ENCODE data around the gene GAMT. TPM values are rescaled to one million over a fixed set of nuclear protein-coding genes. Genes with fewer than 3 reads are reported as not detected.

GAMT gene
- polyA plus RNA-seq, 3 donors from 2014 or later, result 7.9 to 16.5 (median 10.5) TPM

- peaks cover 0 to 23% (median 13%) of the 10 kb centered on the region in 3 donors for H3K36me3 Mint-ChIP-seq
- peaks cover 0 to 5% (median 4%) of the 10 kb centered on the region in 6 donors for H3K9me3 Mint-ChIP-seq
- H3K4me1 Mint-ChIP-seq, result peaks cover 21 to 26% of the 10 kb centered on the region in 2 donors
- H3K27ac Mint-ChIP-seq, result no peak overlapping the region
- peaks cover 9 to 13% (median 12%) of the 10 kb centered on the region in 3 donors for H3K27me3 Mint-ChIP-seq (ENCODE audit: low read depth in 3 of 3)
- no peak overlapping the region for H3K4me3 Mint-ChIP-seq
- DNase-seq, result no peak
These were observed 13.4 kb downstream of the GAMT start for GRCh38 chr19:1387684-1388636.

DNA sequence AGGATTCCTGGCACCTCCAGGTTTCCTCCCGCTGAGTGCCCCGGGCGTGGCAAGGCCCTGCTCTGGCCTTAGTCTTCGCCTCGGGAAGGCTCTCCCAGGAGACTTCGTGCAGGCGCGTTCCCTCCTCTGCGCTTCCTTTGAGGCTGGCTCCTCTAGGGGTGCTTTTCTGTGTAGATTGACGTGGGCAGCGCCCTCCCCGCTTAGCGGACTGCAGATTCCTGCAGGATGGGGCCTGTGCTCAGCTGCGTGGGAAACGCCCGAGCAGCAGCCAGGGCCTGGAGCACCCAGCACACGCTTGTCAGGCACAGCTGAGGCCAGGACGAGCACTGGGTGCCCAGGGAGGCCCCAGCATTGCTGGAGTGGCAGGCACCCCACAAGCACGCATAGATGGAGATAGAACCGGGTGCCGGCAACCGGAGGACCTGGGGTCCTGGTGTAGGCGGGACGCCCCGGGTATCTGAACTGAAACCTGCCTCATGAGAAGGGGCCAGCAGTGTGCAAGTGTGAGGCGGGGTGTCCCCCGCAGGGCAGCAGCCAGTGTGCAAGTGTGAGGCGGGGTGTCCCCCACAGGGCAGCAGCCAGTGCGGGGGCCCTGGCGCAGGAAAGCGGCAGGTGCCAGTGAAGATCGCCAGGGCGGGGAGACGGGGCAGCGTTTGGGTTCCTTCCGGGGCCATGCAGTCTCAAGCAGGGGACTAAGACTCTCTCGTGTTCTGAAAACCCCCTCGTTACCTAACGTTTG is 14.2 kb downstream of the GAMT start:
- Mint-ChIP-seq H3K27ac (no peak overlapping the region), H3K36me3 (peaks cover 0 to 20% (median 9%) of the 10 kb centered on the region in 3 donors), H3K27me3 (ENCODE audit: low read depth in 3 of 3) (peaks cover 12 to 17% (median 16%) of the 10 kb centered on the region in 3 donors), H3K4me3 (no peak overlapping the region), H3K4me1 (peaks cover 24 to 28% of the 10 kb centered on the region in 2 donors), H3K9me3 (peaks cover 0 to 5% (median 4%) of the 10 kb centered on the region in 6 donors)
- DNase-seq, result no peak

GRCh38 chr19:1385816-1386215 is 15.5 kb downstream of the GAMT start:
- Mint-ChIP-seq H3K27me3 (ENCODE audit: low read depth in 3 of 3) (peaks cover 12 to 19% (median 16%) of the 10 kb centered on the region in 3 donors), H3K4me1 (peaks cover 24 to 28% of the 10 kb centered on the region in 2 donors), H3K36me3 (peaks cover 0 to 15% (median 8%) of the 10 kb centered on the region in 3 donors), H3K9me3 (peaks cover 0 to 5% (median 4%) of the 10 kb centered on the region in 6 donors), H3K4me3 (peak overlapping the region in 1 of 5 donors; percentile 33), H3K27ac (no peak overlapping the region)
- no peak for DNase-seq

DNA sequence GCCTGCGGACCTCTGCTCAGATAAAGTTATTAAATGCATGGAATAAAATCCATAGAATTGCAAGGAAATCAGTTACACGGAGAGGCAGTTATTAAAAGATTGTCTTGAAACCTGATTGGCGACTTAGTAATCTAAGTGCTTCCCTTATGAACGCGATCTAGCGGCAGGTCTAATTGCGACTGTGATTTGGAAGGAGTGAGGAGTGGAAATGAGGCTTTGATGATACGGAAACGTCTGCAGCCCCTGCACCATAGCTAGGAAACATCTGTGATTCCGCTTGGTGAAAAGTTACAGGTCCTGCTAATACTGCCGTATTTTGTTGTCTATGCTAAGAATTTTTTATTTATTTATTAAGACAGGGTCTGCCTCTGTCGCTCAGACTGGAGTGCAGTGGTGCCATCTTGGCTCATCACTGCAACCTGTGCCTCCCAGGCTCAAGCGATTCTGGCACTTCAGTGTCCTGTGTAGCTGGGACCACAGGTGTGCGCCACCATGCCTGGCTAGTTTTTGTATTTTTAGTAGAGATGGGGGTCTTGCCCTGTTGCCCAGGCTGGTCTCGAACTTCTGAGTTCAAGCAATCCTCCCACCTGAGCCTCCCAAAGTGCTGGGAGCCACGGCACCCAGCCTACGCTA is 16.7 kb downstream of the GAMT start:
- H3K36me3 Mint-ChIP-seq, result peaks cover 0 to 11% (median 8%) of the 10 kb centered on the region in 3 donors
- H3K27me3 Mint-ChIP-seq (ENCODE audit: low read depth in 3 of 3), result peaks cover 12 to 20% (median 19%) of the 10 kb centered on the region in 3 donors
- H3K9me3 Mint-ChIP-seq, result peaks cover 0 to 5% (median 4%) of the 10 kb centered on the region in 6 donors
- H3K4me1 Mint-ChIP-seq, result peaks cover 24 to 28% of the 10 kb centered on the region in 2 donors
- H3K27ac Mint-ChIP-seq, result peak overlapping the region; percentile 71 to 88 (median 78)
- H3K4me3 Mint-ChIP-seq, result peak overlapping the region; percentile 78 to 98 (median 95)
- DNase-seq, result no peak

DNA sequence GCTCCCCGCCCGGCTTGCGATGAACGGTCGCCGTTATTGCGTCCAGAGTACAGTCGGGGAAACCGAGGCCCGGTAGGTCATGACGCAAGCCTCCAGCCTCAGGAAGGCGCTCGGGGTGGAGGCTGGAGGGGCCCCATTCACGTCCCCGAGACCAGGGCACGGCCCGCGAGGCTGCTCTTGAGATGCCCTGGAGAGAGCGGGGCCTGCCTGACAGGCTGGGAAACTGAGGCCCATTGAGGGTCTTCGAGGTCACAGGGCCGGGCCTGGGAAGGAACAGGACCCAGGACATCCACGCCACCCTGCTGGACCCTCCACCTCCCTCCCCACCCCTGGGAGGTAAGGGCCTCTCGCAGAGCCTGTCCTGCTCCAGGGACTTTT is 17.3 kb downstream of the GAMT start:
- Mint-ChIP-seq H3K36me3 (peaks cover 0 to 6% (median 3%) of the 10 kb centered on the region in 3 donors), H3K27ac (peak overlapping the region in 5 of 6 donors; percentile 71 to 99 (median 81)), H3K27me3 (ENCODE audit: low read depth in 3 of 3) (peaks cover 12 to 20% (median 19%) of the 10 kb centered on the region in 3 donors), H3K9me3 (peaks cover 0 to 5% (median 4%) of the 10 kb centered on the region in 6 donors), H3K4me1 (peaks cover 24 to 27% of the 10 kb centered on the region in 2 donors), H3K4me3 (peak overlapping the region; percentile 78 to 98 (median 95))
- DNase-seq, result no peak

GRCh38 chr19:1383312-1384084 is 17.8 kb downstream of the GAMT start, which contains the start of gene NDUFS7:
Gene NDUFS7 (plus strand): TSS chr19:1383907. CDS start chr19:1383927, 20 bp downstream.
- Mint-ChIP-seq H3K9me3 (peaks cover 0 to 5% (median 4%) of the 10 kb centered on the region in 6 donors), H3K4me1 (peaks cover 24% of the 10 kb centered on the region in 2 donors), H3K27ac (peak within 1 kb of the TSS; percentile 92 to 100 (median 97)), H3K36me3 (peaks cover 0 to 2% (median 0%) of the 10 kb centered on the region in 3 donors), H3K4me3 (peak within 1 kb of the TSS; percentile 93 to 98 (median 95)), H3K27me3 (ENCODE audit: low read depth in 3 of 3) (peaks cover 12 to 20% (median 18%) of the 10 kb centered on the region in 3 donors)
- DNase-seq, result peak; percentile 94 to 95 (median 94)

DNA sequence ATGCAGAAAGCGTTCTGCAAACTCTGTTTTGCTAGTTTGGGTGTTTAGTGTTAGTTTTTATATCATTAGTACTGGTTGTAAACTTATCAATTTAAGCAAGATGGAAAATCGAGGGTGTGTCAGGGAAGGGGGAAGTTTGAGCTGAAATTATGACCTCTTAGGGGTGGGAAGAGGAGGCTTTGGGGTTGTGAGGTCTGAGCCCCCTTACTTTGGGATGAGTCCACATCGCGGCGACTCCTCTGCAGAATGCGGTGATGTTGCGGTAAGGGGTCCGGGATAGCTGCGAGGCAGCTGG is 18.4 kb downstream of the GAMT start:
- Mint-ChIP-seq H3K4me3 (peak overlapping the region; percentile 93 to 98 (median 95)), H3K4me1 (peaks cover 23 to 24% of the 10 kb centered on the region in 2 donors), H3K36me3 (peaks cover 0 to 2% (median 0%) of the 10 kb centered on the region in 3 donors), H3K9me3 (peaks cover 0 to 5% (median 4%) of the 10 kb centered on the region in 6 donors), H3K27ac (peak overlapping the region; percentile 81 to 100 (median 97)), H3K27me3 (ENCODE audit: low read depth in 3 of 3) (peaks cover 12 to 20% (median 18%) of the 10 kb centered on the region in 3 donors)
- DNase-seq, result no peak

- peaks cover 23 to 24% of the 10 kb centered on the region in 2 donors for H3K4me1 Mint-ChIP-seq
- H3K36me3 Mint-ChIP-seq, result peaks cover 0 to 2% (median 0%) of the 10 kb centered on the region in 3 donors
- DNase-seq, result no peak
- H3K9me3 Mint-ChIP-seq, result peaks cover 0 to 5% (median 4%) of the 10 kb centered on the region in 6 donors
- H3K27me3 Mint-ChIP-seq (ENCODE audit: low read depth in 3 of 3), result peaks cover 12 to 20% (median 18%) of the 10 kb centered on the region in 3 donors
- H3K27ac Mint-ChIP-seq, result no peak overlapping the region
- no peak overlapping the region for H3K4me3 Mint-ChIP-seq
These were observed 19.1 kb downstream of the GAMT start for GRCh38 chr19:1382250-1382649.

- Mint-ChIP-seq H3K36me3 (peaks cover 0 to 2% (median 0%) of the 10 kb centered on the region in 3 donors), H3K9me3 (peaks cover 0 to 5% (median 4%) of the 10 kb centered on the region in 6 donors), H3K27ac (no peak overlapping the region), H3K4me1 (peaks cover 18 to 19% of the 10 kb centered on the region in 2 donors), H3K4me3 (no peak overlapping the region), H3K27me3 (ENCODE audit: low read depth in 3 of 3) (peaks cover 12 to 20% (median 18%) of the 10 kb centered on the region in 3 donors)
- no peak for DNase-seq
These were observed 21.3 kb downstream of the GAMT start for GRCh38 chr19:1379961-1380489.

GRCh38 chr19:1379126-1379905 is 22.0 kb downstream of the GAMT start:
- peaks cover 12 to 14% of the 10 kb centered on the region in 2 donors for H3K4me1 Mint-ChIP-seq
- H3K4me3 Mint-ChIP-seq, result no peak overlapping the region
- peaks cover 0 to 5% (median 2%) of the 10 kb centered on the region in 3 donors for H3K36me3 Mint-ChIP-seq
- no peak overlapping the region for H3K27ac Mint-ChIP-seq
- peaks cover 12 to 17% (median 15%) of the 10 kb centered on the region in 3 donors for H3K27me3 Mint-ChIP-seq (ENCODE audit: low read depth in 3 of 3)
- no peak for DNase-seq
- peaks cover 0 to 5% (median 4%) of the 10 kb centered on the region in 6 donors for H3K9me3 Mint-ChIP-seq

GRCh38 chr19:1377965-1378785 is 23.2 kb downstream of the GAMT start:
- no peak overlapping the region for H3K4me3 Mint-ChIP-seq
- H3K36me3 Mint-ChIP-seq, result peaks cover 0 to 7% (median 4%) of the 10 kb centered on the region in 3 donors
- peaks cover 4 to 5% of the 10 kb centered on the region in 2 donors for H3K4me1 Mint-ChIP-seq
- H3K27me3 Mint-ChIP-seq (ENCODE audit: low read depth in 3 of 3), result peaks cover 6 to 10% (median 9%) of the 10 kb centered on the region in 3 donors
- no peak overlapping the region for H3K27ac Mint-ChIP-seq
- peaks cover 0 to under 1% (median 0%) of the 10 kb centered on the region in 6 donors for H3K9me3 Mint-ChIP-seq
- DNase-seq, result no peak

Measured in immature natural killer cell (primary cell).